K562 (cell line): ENCODE results near the gene CYS1. TPM values are rescaled to one million over a fixed set of nuclear protein-coding genes. Genes with fewer than 3 reads are reported as not detected.

Experiments used
- ATAC-seq: fragments of 200-7000 bp; cut with Tn5 transposase; 3 replicates; pipeline ENCODE4 v1.9.1; 2020; ENCODE audit warnings: moderate library complexity
- BruUV-seq: library from RNA; stranded (reverse); fragments of 400-500 nt; replicated peaks from 2 replicates; lab custom pipeline; 2021; lab: Mats Ljungman, UMichigan
- CTCF ChIA-PET: fragments of 300-600 bp; formaldehyde crosslinking; extraction: SDS; loops from one replicate; lab custom pipeline; 2021; ENCODE audit warnings: low intra/inter-chr PET ratio; lab: Yijun Ruan, JAX
- POLR2A ChIA-PET: fragments of 300-600, 350-650 bp; sonication (Branson Sonifier 250); formaldehyde crosslinking; extraction: SDS; loops from one replicate; lab custom pipeline; 2021; ENCODE audit warnings: antibody characterized with exemption, inconsistent platforms; lab: Yijun Ruan, JAX
- DNase-seq, 4 experiments: peaks; one replicate each; pipeline versions ENCODE4 v3.0.0 to v3.0.0-alpha.2; 2011 to 2018; ENCODE audit warnings: low spot score in 3 of 4, mixed read lengths in 3 of 4; ENCODE audit errors: extremely low read depth in 1 of 4
- FAIRE-seq: peaks from 2 replicates; lab custom pipeline; 2011; peaks lifted over from hg19 to GRCh38; lab: Jason Lieb, UNC
- H2AFZ ChIP-seq: 2 replicates; pipeline ENCODE4 v1.6.0; 2011; ENCODE audit warnings: low read depth, low read length, control low read depth, inconsistent platforms
- H3K27ac ChIP-seq: fragments of 200-600 bp; 3 replicates; pipeline ENCODE4 v1.8.0; 2011; ENCODE audit warnings: low read depth, mild to moderate bottlenecking, control low read depth, inconsistent platforms, low read length, moderate library complexity, mixed read lengths; ENCODE audit errors: extremely low read depth
- H3K27me3 ChIP-seq, 2 experiments: fragments of 300-600 bp in 1 of 2; 2 replicates in 1 of 2; 3 replicates in 1 of 2; pipeline versions ENCODE4 v1.6.0 to v1.8.0; 2011; ENCODE audit warnings: inconsistent platforms in 2 of 2, low read length in 2 of 2, mild to moderate bottlenecking in 1 of 2, mixed read lengths in 1 of 2, moderate library complexity in 1 of 2; ENCODE audit not compliant: control insufficient read depth in 2 of 2, insufficient read depth in 2 of 2
- H3K36me3 ChIP-seq: fragments of 300-600 bp; 3 replicates; pipeline ENCODE4 v1.8.0; 2011; ENCODE audit warnings: mild to moderate bottlenecking, low read length, inconsistent platforms; ENCODE audit not compliant: control insufficient read depth, insufficient read depth
- H3K4me1 ChIP-seq, 2 experiments: fragments of 200-600 bp in 1 of 2; replicated peaks in 1 of 2; 2 replicates in 1 of 2; 3 replicates in 1 of 2; pipeline versions ENCODE4 v1.5.1 to v1.8.0; 2011; ENCODE audit warnings: inconsistent platforms in 2 of 2, low read length in 2 of 2, mild to moderate bottlenecking in 1 of 2, mixed read lengths in 1 of 2, moderate library complexity in 1 of 2; ENCODE audit not compliant: control insufficient read depth in 2 of 2, insufficient read depth in 2 of 2
- H3K4me2 ChIP-seq: 2 replicates; pipeline ENCODE4 v1.6.1; 2011; ENCODE audit warnings: low read length, control low read depth, inconsistent platforms, mixed read lengths; ENCODE audit not compliant: insufficient read depth
- H3K4me3 ChIP-seq: fragments of 200-600 bp; sonication (generic), shearing (Covaris generic); 2 replicates; pipeline ENCODE4 v1.5.1; 2016; ENCODE audit warnings: control low read depth, inconsistent platforms
- H3K79me2 ChIP-seq: fragments of 200-600 bp; 3 replicates; pipeline ENCODE4 v1.8.0; 2011; ENCODE audit warnings: low read length, inconsistent platforms; ENCODE audit not compliant: control insufficient read depth, insufficient read depth
- H3K9ac ChIP-seq, 2 experiments: 2 replicates each; pipeline versions ENCODE4 v1.6.0 to v1.6.1; 2011; ENCODE audit warnings: low read depth in 2 of 2, low read length in 2 of 2, control low read depth in 1 of 2, inconsistent platforms in 1 of 2, mild to moderate bottlenecking in 1 of 2, mixed read lengths in 1 of 2; ENCODE audit not compliant: insufficient read depth in 1 of 2
- H3K9me1 ChIP-seq: one replicate; pipeline ENCODE4 v1.6.0; 2011; ENCODE audit warnings: inconsistent platforms, mild to moderate bottlenecking, low read length, moderate library complexity; ENCODE audit not compliant: control insufficient read depth, insufficient read depth
- H3K9me3 ChIP-seq: replicated peaks from 2 replicates; pipeline ENCODE4 v1.5.1; 2011; ENCODE audit warnings: low read depth, low read length, inconsistent platforms; ENCODE audit not compliant: control insufficient read depth, insufficient read depth
- H4K20me1 ChIP-seq: replicated peaks from 2 replicates; pipeline ENCODE4 v1.6.1; 2011; ENCODE audit warnings: low read length, inconsistent platforms, mixed read lengths; ENCODE audit not compliant: control insufficient read depth, insufficient read depth
- EWSR1 ChIP-seq: fragments of 450-650 bp; IDR thresholded peaks from 2 replicates; pipeline ENCODE4 v1.6.1; 2018; ENCODE audit warnings: borderline replicate concordance, mild to moderate bottlenecking, low read depth, moderate library complexity; ENCODE audit not compliant: partially characterized antibody
- IFI16 ChIP-seq: fragments of 250-450 bp; sonication (Bioruptor Pico); IDR thresholded peaks from 2 replicates; pipeline ENCODE4 v2.1.2; 2022; ENCODE audit warnings: mild to moderate bottlenecking, inconsistent platforms
- POLR2A ChIP-seq: fragments of 450-650 bp; conservative IDR thresholded peaks from 2 replicates; pipeline ENCODE4 v1.6.1; 2016
- SUPT5H ChIP-seq: fragments of 450-650 bp; IDR thresholded peaks from 2 replicates; pipeline ENCODE4 v1.6.1; 2016
- WGBS: fragments of 100-300 bp; shearing (Covaris generic); methylation state at CpG from one replicate; pipeline ENCODE4 v1.1.6; 2016; ENCODE audit warnings: low coverage, mixed read lengths; ENCODE audit not compliant: insufficient coverage; ENCODE audit errors: missing lambda C conversion rate; 5-methylcytosine and 5-hydroxymethylcytosine counted together
- in situ Hi-C: fragments of 300-500 bp; cut with MboI; formaldehyde crosslinking; loops from 4 replicates; pipeline ENCODE4 v1.15.0; 2018; ENCODE audit warnings: inconsistent platforms, mixed read lengths
- intact Hi-C: fragments of 100-400 bp; cut with micrococcal nuclease; formaldehyde crosslinking; loops from 2 replicates; pipeline ENCODE4 v1.14.2; 2022
- polyA plus RNA-seq, 8 experiments: library from polyadenylated mRNA; depleted of rRNA in 4 of 8; stranded (reverse) in 5 of 8; unstranded in 3 of 8; fragments of >200 nt; fragmentation: Nextera tagmentation in 2 of 8; fragmentation: Illumina TruSeq in 1 of 8; extraction: Ambion mirVana in 2 of 8; extraction: Trizol in 1 of 8; gene quantifications; 2 replicates each; pipeline versions ENCODE4 v1.2.1 to v1.2.3, GENCODE V29; 2011 to 2014; ENCODE audit warnings: inconsistent platforms in 1 of 8, missing spikeins in 1 of 8
- total RNA-seq, 7 experiments: library from RNA; depleted of rRNA in 6 of 7; stranded (reverse); fragments of >200 nt in 6 of 7; fragmentation: Illumina TruSeq in 2 of 7; extraction: Trizol in 2 of 7; gene quantifications; 2 replicates each; pipeline versions ENCODE4 v1.2.1 to v1.2.3, GENCODE V29; 2011 to 2021; ENCODE audit warnings: low replicate concordance in 1 of 7
- TF ChIP-seq, protein P1 (sequence below), 2 experiments: fragments of 450-650 bp in 1 of 2; IDR thresholded peaks; 2 replicates each; pipeline ENCODE4 v1.6.1; 2011 to 2017; ENCODE audit warnings: low read depth in 2 of 2, antibody characterized with exemption in 1 of 2, borderline replicate concordance in 1 of 2, low read length in 1 of 2, mild to moderate bottlenecking in 1 of 2, mixed read lengths in 1 of 2; ENCODE audit not compliant: control insufficient read depth in 1 of 2

Gene CYS1
- total and polyA plus RNA-seq, 9 of the 15 experiments (the other 6 are each of a cell fraction or from before 2014, with no cell fraction given), result 0.11 to 0.13 TPM; not detected in 7

DNA sequence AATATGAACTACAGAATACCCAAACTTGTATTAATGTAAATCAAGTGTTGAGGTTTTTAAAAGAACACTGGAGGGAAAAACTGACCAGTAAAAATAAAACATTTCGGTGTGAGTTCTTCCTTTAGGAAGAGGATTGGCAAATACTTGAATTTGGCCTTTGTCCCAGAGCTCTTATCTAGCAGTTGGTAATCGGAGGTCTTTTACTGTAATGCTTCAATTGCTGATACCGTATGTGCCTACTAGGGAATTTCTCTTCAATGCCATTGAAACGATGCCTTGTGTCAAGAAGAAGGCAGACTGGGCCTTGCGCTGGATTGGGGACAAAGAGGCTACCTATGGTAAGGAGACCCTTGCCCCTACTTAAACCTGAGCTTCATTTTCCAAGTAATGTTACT, 46.4 kb upstream of the CYS1 start:
- peak in 1 of 4 experiments; percentile 1 for DNase-seq
- no peak for FAIRE-seq
- no peak overlapping the region for H3K4me2 ChIP-seq
- in situ Hi-C loops (no loop called here), intact Hi-C loops (no loop called here)
- H2AFZ ChIP-seq, result no peak overlapping the region
- no peak for ATAC-seq
- H3K36me3 ChIP-seq, result peaks cover 85% of the 10 kb centered on the region
- ChIA-PET POLR2A (interaction anchor here (0.6 to 5.1 kb wide), 6 partner anchors 8 to 705 kb away, joined by 3 to 44 read pairs (median 3); no protein-coding TSS in a partner anchor), CTCF (interaction anchor here (1.1 kb wide), 1 partner anchor 533 kb away, joined by 3 read pairs; no protein-coding TSS in a partner anchor)
- H3K9me1 ChIP-seq, result no peaks in the 10 kb centered on the region
- H3K4me1 ChIP-seq, result peaks cover 14 to 22% of the 10 kb centered on the region in 2 experiments; a peak in 4 of 5 replicates
- TF ChIP-seq IFI16 (no peak), SUPT5H (0 out of 2 replicates have a peak, but pooled peaks have one; percentile 20), POLR2A (peak; percentile 54; the same call in 1 of the 2 replicates), EWSR1 (peak; percentile 18)
- TF ChIP-seq, protein P1, sequence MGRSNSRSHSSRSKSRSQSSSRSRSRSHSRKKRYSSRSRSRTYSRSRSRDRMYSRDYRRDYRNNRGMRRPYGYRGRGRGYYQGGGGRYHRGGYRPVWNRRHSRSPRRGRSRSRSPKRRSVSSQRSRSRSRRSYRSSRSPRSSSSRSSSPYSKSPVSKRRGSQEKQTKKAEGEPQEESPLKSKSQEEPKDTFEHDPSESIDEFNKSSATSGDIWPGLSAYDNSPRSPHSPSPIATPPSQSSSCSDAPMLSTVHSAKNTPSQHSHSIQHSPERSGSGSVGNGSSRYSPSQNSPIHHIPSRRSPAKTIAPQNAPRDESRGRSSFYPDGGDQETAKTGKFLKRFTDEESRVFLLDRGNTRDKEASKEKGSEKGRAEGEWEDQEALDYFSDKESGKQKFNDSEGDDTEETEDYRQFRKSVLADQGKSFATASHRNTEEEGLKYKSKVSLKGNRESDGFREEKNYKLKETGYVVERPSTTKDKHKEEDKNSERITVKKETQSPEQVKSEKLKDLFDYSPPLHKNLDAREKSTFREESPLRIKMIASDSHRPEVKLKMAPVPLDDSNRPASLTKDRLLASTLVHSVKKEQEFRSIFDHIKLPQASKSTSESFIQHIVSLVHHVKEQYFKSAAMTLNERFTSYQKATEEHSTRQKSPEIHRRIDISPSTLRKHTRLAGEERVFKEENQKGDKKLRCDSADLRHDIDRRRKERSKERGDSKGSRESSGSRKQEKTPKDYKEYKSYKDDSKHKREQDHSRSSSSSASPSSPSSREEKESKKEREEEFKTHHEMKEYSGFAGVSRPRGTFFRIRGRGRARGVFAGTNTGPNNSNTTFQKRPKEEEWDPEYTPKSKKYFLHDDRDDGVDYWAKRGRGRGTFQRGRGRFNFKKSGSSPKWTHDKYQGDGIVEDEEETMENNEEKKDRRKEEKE (IDR thresholded peaks at IDR 0.05; ENCODE audit: borderline replicate concordance in 1 of 2, control insufficient read depth in 1 of 2, low read depth in 2 of 2, low read length in 1 of 2), result 0 out of 4 replicates have a peak, but pooled peaks of 1 of the 2 experiments have one; percentile 52
- H3K4me3 ChIP-seq, result no peak overlapping the region
- BruUV-seq, result no TSS peak
- WGBS, result 81% methylated on average over 5 of the region's 5 CpGs
- peaks cover 75% of the 10 kb centered on the region for H3K79me2 ChIP-seq
- no peak overlapping the region for H3K9ac ChIP-seq
- no peaks in the 10 kb centered on the region for H3K27me3 ChIP-seq
- no peaks in the 10 kb centered on the region for H3K9me3 ChIP-seq
- peaks cover 3% of the 10 kb centered on the region; the same call in 1 of the 2 replicates for H4K20me1 ChIP-seq
- H3K27ac ChIP-seq, result no peak overlapping the region
